Fibroblast of villous mesenchyme (primary cell): ENCODE measurements around the gene SOX8. TPM values are rescaled to one million over a fixed set of nuclear protein-coding genes. Genes with fewer than 3 reads are reported as not detected.

ENCODE experiments used
- DNase-seq: peaks from one replicate; pipeline ENCODE4 v3.0.0-alpha.2; 2010; ENCODE audit warnings: low read depth
- H3K4me3 ChIP-seq: 2 replicates; pipeline ENCODE4 v1.5.1; 2011; ENCODE audit warnings: low read depth, mild to moderate bottlenecking, low read length
- CTCF ChIP-seq: IDR thresholded peaks from 2 replicates; pipeline ENCODE4 v1.5.1; 2012; ENCODE audit warnings: low read depth, mild to moderate bottlenecking, low read length; ENCODE audit not compliant: insufficient read depth
- total RNA-seq: library from RNA; depleted of rRNA; stranded (reverse); fragments of >200 nt; gene quantifications from 2 replicates; pipeline ENCODE4 v1.2.3, GENCODE V29; 2012

SOX8 gene
- total RNA-seq, 1 donor, result not detected

- H3K4me3 ChIP-seq, result no peak overlapping the region
- TF ChIP-seq CTCF, result no peak
- no peak for DNase-seq
Measured at GRCh38 chr16:1010815-1011214, 29.2 kb downstream of the SOX8 start.

- TF ChIP-seq CTCF, result no peak
- no peak for DNase-seq
- H3K4me3 ChIP-seq, result no peak overlapping the region
Measured at GRCh38 chr16:1011316-1012082, 29.9 kb downstream of the SOX8 start.

GRCh38 chr16:1012135-1012534, 30.6 kb downstream of the SOX8 start:
- no peak for DNase-seq
- H3K4me3 ChIP-seq, result no peak overlapping the region
- no peak for TF ChIP-seq CTCF

GRCh38 chr16:1012722-1013592, 31.4 kb downstream of the SOX8 start:
- no peak for TF ChIP-seq CTCF
- no peak for DNase-seq
- no peak overlapping the region for H3K4me3 ChIP-seq

- no peak for DNase-seq
- no peak overlapping the region for H3K4me3 ChIP-seq
- TF ChIP-seq CTCF, result no peak
Measured at GRCh38 chr16:1013593-1013900, 32.0 kb downstream of the SOX8 start.

GRCh38 chr16:1014221-1014620, 32.7 kb downstream of the SOX8 start:
- no peak overlapping the region for H3K4me3 ChIP-seq
- no peak for TF ChIP-seq CTCF
- no peak for DNase-seq
